HG03575 (cell line): ENCODE results near the gene GAD2.

Experiments used
- ATAC-seq: cut with Tn5 transposase; IDR thresholded peaks from one replicate; pipeline ENCODE4 v1.9.1; 2021; ENCODE audit not compliant: unreplicated experiment, insufficient number of reproducible peaks, low FRiP score; ENCODE audit errors: extremely low read depth

The GAD2 gene

DNA sequence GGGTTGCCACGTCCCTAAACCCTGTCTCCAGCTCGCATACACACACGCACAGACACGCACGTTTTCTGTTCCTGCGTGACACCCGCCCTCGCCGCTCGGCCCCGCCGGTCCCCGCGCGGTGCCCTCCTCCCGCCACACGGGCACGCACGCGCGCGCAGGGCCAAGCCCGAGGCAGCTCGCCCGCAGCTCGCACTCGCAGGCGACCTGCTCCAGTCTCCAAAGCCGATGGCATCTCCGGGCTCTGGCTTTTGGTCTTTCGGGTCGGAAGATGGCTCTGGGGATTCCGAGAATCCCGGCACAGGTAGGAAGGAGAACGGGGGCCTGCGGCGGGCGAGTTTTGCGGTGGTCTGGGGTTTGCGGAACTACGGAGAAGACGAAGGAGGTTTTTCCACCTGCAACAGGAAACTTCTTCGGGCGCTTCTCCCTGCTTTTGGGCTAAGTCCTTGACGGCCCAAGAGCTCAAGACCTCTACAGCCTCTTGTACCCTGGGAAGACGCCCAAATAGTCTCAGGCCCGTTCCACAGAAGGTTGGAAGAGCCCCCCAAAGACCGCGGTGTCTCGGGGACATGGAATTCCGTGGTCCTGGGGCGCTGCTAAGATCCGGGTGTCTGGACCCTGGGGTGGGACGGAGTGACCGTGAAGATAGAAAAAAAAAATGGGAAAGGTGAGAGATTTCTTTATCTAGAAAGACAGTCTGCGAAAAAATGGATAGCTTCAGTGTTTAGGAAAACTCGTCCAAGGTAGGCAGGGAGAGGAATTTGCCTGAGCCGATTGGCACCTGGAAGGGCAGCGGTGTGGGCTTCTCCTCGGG lies at the start of gene GAD2:
TSS of gene GAD2 (plus strand) at position 190 of the 811 bp plus-strand sequence. CDS start at position 226, 36 bp downstream.
- no peak for ATAC-seq

DNA sequence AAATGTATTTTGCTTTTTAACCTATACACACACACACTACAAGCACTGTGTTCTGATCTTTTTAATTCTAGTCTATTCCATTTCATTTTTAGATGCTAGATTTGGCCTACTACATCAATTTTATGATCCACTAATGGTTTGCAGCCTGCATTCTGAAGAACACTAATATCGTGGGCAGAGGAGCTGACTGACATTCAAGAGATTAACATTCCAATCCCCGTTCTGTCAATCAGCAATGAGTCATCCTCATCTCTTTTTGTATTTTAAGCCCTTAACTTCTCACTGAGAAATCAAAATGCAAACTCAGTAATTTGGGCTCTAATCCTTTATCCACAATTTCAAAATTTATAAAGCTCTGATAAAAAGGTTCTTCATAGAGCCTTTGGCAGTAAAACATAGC lies 47.1 kb upstream of the GAD2 start:
- ATAC-seq = no peak

DNA sequence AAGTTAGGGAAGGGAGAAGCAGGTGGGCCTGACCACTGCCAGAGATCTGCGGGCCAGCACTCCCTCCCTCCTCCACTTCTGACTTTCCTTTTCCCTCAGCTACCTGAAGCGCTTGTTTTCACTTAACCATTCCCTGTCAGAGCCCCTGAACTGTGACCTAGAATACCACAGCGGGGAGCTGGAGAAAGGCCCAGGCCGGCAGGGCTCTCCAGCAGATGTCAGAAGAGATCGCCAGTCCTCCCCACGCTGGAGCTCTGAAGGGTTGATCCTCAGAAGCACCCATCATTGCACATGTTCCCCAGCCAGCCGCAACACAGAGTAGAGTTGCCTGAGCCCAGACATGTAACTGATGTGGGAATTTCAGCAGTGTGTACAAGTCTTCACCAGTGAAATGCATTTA lies 44.4 kb upstream of the GAD2 start:
- no peak for ATAC-seq

DNA sequence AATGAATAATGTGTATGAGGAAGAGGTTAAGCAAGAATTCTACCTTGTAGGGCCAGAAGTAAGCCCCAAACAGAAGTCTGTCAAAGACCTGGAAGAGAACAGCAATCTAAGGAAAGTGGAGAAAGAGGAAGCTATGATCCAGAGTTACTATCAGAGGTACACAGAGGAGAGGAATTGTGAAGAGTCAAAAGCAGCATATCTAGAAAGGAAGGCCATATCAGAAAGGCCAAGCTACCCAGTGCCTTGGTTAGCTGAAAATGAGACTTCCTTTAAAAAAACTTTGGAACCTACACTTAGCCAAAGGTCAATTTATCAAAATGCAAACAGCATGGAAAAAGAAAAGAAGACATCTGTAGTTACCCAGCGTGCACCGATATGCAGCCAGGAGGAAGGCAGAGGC lies 42.7 kb upstream of the GAD2 start:
- ATAC-seq = no peak

DNA sequence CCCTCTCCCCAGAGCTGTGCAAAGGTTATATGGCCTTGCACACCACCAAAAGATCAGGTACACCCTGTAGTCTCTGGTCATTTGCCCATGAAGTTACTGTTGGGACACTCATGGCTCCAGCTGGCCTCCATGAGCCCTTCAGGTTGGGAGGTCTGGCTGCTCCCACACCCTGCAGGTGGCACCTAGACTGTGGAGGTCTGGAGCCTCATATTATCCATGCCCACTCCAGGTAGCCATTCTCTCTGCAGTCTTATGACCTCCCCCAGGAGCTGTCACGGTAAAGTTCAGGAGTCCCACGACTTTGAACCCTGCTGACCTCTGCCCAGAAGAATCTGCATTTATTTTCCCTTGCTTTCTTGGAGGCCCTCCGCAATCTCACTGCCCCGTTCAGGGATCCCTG lies 39.2 kb upstream of the GAD2 start:
- ATAC-seq = no peak

DNA sequence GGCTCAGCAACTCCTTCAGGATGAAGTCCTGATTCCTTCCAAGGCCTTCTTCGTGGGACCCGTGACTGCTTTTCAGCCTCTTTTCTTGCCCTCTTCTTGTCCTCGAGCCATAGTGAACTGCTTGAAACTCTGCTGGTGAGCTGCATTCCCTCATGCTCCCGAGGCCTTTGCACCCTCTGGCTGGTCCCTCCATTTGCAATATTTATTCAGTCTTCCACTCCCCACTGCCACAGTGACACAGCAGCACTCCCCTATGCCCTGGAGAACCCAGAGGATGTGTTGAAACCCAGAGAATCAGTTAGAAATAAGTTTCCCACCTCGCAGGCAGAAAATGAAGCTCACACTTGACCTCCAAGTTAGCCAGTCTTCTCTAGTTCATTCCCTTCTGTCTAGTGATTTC lies 22.3 kb upstream of the GAD2 start:
- ATAC-seq = no peak

DNA sequence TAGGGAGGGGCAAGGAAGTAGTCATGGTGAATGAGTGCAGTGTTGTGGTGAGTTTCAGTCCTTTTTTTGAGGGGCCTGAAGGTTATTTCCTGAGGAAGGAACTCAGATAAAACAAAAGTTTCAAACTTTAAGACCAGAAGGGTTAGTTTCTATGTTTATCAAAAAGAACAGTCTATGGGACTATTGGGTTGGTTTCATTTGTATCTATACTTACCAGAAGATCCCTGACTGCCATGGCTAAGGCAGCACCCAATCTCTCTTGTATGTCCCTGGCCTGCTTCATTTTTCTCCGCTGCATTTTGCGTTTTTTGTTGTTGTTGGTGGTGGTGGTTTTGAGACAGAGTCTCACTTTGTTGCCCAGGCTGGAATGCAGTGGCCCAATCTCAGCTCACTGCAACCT lies 19.3 kb upstream of the GAD2 start:
- no peak for ATAC-seq

DNA sequence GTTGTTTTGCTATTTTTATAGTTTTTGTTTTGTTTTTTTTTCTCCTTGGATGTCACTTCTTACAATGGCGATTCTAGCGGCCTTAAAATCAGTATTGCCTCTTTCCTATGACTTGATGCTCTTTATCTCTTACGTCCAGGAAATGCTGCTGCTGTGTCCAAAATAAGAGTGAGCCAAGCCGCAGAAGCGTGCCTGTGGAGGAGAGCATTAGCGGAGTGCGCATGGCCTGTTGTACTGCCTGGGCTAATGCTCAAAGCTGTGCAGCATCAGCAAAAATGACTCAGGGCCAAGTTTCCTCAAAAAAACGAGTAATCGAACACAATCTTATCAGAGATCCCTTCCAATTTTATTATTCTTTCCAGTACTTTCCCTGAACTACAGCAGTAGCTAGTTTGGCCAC lies 18.5 kb upstream of the GAD2 start:
- ATAC-seq = no peak

DNA sequence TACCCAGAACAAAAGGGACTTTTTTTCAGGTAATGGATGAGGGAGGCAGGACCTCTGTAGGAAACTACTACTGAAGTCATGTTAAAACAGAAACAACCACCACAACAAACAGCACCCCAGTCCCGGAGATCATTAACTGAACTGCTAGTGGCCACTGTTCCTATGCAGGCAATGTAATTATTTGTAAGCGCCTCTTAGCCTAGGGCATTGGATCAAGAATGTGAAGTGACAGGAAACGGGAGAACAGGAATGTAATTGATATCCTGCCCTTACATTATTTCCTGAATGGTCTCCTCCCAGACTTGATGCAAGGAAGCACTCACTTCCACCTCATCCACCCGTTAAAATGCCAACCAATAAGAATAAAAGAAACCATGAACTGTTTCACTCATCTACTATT lies 16.7 kb upstream of the GAD2 start:
- no peak for ATAC-seq

DNA sequence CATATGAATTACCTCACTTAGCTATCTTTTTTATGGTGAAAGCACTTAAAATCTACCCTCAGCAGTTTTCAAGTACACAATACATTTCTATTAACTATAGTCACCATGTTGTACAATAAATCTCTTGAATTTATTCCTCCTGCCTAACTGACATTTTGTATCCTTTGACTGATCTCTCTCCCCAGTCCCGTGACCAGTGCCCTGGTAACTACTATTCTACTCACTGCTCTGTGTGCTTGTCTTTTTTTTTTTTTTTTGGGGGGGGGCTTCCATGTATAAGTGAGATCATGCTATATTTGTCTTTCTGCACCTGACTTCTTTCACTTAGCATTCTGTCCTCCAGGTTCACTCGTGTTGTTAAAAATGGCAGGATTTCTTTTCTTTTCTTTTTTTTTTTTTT lies 11.4 kb upstream of the GAD2 start:
- ATAC-seq = no peak

DNA sequence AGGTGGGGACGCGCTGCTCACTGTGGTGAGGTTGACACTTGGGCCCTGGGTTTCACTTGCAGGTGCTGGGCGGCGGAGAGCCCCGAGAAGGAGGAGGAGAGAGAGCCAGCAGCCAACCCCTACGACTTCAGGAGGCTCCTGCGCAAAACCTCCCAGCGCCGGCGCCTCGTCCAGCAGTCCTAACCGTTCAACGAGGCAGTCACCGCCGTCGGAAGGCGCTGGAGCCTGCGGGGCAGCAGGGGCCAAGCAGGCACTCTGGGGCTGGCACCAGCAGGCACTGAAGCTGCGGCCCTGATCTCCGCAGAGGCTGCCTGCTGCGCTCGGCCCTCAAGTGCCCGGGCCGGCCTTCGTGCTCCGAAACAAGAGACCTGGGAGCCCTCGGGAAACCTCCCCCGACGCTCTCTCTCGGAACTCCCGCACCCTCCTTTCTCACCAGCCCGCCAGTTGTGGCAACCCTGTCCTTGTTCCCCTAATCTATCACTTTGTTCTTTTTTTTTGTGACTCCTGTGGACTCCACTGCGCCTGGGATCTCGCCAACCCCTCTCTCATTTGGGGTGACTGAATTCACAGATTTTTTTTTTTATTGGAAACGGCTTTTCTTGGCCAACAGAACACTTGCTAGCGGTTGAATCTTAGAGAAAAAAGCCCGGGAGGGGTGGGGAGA lies 4.7 kb upstream of the GAD2 start:
- no peak for ATAC-seq

DNA sequence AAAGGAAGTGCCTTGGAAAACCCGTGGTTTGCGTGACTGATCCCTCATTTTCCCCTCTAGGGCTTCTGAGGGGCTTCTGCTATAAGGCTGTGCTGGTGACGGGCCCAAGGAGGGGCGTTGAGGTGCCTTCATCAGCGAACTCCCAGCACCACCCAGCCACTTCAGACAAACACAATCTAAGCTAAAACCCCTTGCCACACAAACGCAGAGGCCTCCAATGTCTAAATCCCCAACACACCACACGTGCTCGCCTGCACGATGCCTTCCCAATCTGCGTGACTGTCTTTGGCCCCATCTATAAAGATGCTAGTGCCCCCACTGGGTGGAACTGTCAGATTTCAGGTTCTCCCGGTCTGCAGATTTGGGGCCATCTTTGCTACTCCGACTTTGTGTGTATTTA lies 4.1 kb upstream of the GAD2 start:
- no peak for ATAC-seq

DNA sequence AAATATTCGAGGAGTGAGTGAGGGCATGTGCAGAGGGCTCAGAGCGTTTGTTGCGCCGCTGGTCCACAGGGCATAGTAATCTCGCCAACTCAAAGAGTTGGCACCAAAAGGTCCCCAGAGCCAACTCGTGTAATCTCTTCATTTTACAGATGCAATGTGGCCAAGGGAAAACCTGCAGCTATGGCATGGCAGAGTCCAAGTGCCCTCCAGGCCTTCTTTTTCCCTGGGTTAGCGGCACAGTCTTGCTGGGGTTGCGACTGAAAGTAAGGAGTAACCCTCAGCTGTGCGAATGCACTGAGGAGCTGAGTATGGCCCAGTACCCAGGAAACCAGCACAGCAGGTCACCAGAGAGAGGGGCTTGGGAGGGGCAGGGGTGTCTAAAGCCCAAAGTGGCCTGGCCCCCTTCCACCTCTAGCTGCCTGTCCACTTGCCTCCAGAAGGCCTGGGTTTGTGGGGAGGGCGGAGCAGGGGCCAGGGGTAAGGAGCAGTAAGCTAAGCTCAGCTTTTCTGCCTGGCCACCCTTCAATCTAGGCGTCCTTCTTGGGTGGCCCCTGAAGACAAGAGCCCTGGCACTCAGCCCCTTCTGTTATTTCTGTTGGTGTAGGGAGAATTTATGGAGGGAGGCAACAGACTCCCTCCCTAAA lies 3.3 kb upstream of the GAD2 start:
- ATAC-seq = no peak

DNA sequence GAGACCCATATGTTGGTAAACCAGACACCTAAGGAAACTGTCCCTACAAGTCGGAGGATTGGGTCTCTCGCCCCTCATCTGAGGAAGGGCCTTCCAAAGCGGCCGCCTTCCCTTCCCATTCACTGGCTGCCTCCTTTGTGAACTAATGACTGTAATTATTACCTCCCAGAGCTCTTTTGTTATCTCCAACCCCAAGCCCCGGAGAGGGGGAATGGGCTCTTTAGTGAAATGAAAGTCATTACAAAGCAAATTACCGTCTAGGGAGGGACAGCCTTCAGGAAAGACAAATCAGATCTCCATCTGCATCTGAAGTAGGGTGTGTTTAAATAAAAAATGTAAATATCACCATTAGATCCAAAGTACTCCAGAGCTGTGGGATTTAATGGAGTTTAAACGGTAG lies 2.6 kb upstream of the GAD2 start:
- no peak for ATAC-seq

DNA sequence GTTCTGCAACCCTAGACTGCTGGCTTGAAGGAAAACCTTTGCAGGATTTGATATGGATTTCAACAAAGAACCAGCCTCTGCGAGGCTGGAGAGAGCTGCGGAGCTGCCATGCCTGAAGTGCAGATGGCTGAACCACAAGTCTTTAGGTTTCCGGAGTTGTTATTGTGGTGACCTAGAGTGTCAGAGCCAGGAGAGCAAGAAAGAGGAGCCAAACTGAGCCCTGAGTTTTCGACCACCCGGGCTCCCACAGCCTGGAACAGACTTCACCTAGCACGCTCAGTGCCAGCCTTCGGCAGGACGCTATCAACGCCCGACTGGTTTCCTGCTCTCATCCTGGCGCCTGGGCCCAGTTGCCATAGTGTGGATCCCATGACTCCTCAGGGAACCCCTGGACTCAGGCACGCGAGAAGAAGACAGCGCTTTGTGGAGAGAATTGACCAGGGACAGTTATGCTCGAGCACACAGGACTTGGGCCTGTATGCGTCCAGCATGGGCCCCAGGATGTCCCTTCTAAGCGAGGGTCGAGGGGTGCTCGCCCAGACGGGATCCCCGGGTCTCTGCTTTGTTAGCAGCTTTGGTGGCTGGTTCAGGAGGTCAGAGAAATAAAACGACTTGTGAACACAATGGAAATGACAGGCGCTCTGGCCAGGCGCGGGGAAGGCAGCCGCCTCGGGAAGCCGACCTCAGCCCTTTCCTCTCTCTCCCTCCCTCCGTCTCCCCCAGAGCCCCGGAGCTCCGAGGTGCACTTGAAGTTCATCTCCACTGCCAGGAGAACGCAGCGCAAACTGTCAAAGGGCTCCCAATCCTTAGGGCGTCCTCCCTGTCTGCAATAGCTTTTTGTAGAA lies 1.8 kb upstream of the GAD2 start:
- ATAC-seq = no peak

DNA sequence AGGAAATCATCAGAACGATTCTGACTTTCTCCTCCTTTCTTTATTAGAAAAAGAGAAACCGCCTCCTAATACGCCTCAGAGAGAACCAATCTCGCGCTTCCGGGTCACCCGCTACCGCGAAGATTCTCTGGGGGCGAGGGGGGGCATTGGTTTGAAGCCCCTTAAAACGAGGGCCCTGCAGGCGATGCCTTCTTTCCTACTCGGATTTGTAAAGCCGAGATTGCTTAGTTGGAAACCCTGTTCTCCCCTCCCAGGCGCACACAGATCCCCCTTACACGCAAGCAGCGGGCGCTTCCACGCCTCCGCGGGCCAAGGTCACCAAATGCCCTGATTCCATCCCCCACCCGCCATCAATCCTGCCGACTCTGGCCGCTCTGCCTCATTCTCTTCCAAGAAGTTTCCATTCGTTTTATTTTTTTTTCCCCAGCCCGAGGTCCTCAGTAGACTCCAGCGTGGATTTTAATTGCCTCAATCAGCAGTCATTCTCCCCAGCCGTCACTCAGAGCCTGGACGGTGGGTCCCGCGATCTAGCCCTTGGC lies 1.1 kb upstream of the GAD2 start:
- no peak for ATAC-seq

DNA sequence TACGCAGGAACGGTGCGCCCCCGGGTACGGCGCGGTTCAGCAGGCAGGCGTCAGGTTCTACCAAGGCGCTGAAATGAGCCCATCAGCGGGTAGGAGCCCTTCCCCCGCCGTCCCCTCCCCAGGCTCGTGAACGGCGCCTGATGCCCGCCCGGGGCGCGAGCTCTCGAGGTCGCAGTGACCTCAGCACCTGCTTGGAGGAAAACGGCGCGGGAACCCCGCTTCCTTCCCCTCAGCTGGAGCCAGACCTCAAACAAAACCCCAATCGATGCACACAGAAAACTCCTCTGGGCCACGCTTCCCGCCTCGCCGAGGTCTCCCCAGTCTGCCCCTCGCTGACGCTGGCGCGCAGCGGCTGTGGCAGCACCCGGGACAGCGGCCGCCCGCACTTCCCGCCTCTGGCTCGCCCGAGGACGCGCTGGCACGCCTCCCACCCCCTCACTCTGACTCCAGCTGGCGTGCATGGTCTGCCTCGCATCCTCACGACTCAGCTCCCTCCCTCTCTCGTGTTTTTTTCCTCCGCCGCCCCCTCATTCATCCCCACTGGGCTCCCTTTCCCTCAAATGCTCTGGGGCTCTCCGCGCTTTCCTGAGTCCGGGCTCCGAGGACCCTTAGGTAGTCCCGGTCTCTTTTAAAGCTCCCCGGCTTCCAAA lies 514 bp upstream of the GAD2 start:
- ATAC-seq = no peak

DNA sequence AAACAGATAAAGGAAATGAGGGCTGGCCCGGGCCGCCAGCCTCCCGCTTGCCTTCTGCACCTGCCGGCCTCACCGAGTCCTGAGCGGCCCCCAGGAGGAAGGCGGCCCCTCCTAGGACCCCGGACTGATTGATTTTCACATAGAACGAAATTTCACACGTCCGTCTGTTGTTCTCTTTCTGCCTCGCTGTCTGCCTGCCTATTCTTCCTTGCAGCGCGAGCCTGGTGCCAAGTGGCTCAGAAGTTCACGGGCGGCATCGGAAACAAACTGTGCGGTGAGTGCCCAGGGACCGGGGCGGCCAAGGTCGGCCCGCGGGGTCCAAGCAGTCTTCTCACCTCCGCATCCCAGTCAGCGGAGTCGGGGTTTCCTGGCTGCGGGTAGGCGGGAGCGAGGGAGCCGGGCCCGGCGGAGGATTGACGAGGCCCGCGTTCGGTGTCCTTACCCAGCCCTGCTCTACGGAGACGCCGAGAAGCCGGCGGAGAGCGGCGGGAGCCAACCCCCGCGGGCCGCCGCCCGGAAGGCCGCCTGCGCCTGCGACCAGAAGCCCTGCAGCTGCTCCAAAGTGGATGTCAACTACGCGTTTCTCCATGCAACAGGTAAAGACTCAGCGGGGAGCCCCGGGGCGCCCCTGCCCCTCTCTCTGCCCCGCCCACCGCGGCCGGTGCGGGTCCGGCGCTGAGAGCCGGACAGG lies 967 bp downstream of the GAD2 start:
- ATAC-seq = no peak
